ENCODE measurements around the gene DENND5A. TPM values are rescaled to one million over a fixed set of nuclear protein-coding genes. Genes with fewer than 3 reads are reported as not detected.

The DENND5A gene
- total and polyA plus RNA-seq, 2 donors (not counting 1 experiment from before 2014, with no cell fraction given): 125 to 235 TPM

DNA sequence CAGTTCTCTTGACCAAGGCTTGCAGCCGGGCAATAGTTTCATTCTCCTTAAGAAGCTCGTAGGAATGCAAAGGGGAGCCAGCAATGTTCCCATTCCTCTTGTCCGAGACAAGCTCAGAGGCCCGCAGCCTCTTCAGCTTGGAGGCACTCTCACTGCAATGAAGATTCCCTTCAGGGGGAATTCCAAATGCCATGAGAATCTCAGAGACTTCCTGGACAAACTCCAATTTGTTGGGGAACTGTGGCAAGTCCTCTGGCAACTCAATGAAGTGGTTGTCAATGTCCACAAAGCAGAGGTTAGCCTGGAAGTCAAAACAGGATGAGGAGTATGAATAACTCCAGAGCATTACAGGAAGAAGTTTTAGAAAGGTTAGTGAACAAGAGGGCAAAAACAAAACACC is 84.4 kb downstream of the DENND5A start:
- peaks cover 11% of the 10 kb centered on the region for H3K36me3 ChIP-seq (ENCODE audit: control insufficient read depth, insufficient read depth, low read length)
- no peak for TF ChIP-seq EZH2 (IDR thresholded peaks at IDR 0.05; ENCODE audit: low read length, missing control alignments)
- TF ChIP-seq, protein P1, sequence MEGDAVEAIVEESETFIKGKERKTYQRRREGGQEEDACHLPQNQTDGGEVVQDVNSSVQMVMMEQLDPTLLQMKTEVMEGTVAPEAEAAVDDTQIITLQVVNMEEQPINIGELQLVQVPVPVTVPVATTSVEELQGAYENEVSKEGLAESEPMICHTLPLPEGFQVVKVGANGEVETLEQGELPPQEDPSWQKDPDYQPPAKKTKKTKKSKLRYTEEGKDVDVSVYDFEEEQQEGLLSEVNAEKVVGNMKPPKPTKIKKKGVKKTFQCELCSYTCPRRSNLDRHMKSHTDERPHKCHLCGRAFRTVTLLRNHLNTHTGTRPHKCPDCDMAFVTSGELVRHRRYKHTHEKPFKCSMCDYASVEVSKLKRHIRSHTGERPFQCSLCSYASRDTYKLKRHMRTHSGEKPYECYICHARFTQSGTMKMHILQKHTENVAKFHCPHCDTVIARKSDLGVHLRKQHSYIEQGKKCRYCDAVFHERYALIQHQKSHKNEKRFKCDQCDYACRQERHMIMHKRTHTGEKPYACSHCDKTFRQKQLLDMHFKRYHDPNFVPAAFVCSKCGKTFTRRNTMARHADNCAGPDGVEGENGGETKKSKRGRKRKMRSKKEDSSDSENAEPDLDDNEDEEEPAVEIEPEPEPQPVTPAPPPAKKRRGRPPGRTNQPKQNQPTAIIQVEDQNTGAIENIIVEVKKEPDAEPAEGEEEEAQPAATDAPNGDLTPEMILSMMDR (conservative IDR thresholded peaks at IDR 0.05 in 1 of 2, IDR thresholded peaks at IDR 0.05 in 1 of 2; ENCODE audit: low read depth in 1 of 2, low read length in 2 of 2): no peak
- no peaks in the 10 kb centered on the region for H3K4me1 ChIP-seq (ENCODE audit: control insufficient read depth, extremely low read depth, insufficient read depth, low read length)
- H3K9me3 ChIP-seq (ENCODE audit: control insufficient read depth, insufficient read depth, low read depth, low read length): no peaks in the 10 kb centered on the region
- no peak overlapping the region for H3K4me2 ChIP-seq (ENCODE audit: extremely low read depth, insufficient read depth, low read length)
- no peak overlapping the region for H2AFZ ChIP-seq (ENCODE audit: low read length)
- no peaks in the 10 kb centered on the region for H4K20me1 ChIP-seq (ENCODE audit: control insufficient read depth, extremely low read depth, insufficient read depth, low read length)
- H3K4me3 ChIP-seq (replicated peaks in 1 of 4; ENCODE audit: control extremely low read depth in 1 of 4, insufficient read depth in 1 of 4, low read depth in 3 of 4, low read length in 4 of 4): no peak overlapping the region
- DNase-seq (ENCODE audit: low read depth in 2 of 2): peak in 1 of 2 donors; percentile 52
- no peak overlapping the region for H3K9ac ChIP-seq (ENCODE audit: insufficient read depth, low read length)
- H3K27ac ChIP-seq (ENCODE audit: insufficient read depth, low read length): no peak overlapping the region
- H3K27me3 ChIP-seq (ENCODE audit: control insufficient read depth, insufficient read depth, low read length): no peaks in the 10 kb centered on the region
- no peaks in the 10 kb centered on the region for H3K79me2 ChIP-seq (ENCODE audit: control insufficient read depth, insufficient read depth, low read length)

DNA sequence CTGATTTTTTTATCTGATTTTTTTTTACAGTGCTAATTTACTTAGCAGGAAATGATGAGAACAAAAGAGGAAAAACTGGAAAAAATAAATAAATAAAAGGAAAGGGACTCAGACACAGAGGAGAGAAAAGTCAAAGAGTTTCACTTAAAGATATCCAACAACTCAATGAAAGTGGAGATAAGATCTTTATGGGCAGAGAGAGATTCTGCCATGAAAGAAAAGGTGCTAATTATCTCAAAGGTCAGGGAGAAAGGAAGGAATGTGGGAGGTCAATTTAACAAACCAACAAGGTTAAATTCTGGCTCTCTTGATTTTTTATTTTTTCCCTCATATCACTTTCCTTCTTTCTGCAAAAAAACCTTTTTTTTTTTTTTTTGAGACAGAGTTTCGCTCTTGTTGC is 86.0 kb downstream of the DENND5A start:
- Histone ChIP-seq H3K79me2 (ENCODE audit: control insufficient read depth, insufficient read depth, low read length) (no peaks in the 10 kb centered on the region), H3K9ac (ENCODE audit: insufficient read depth, low read length) (no peak overlapping the region), H3K36me3 (ENCODE audit: control insufficient read depth, insufficient read depth, low read length) (peaks cover 10% of the 10 kb centered on the region), H3K4me1 (ENCODE audit: control insufficient read depth, extremely low read depth, insufficient read depth, low read length) (no peaks in the 10 kb centered on the region), H3K27ac (ENCODE audit: insufficient read depth, low read length) (no peak overlapping the region), H3K4me3 (replicated peaks in 1 of 4; ENCODE audit: control extremely low read depth in 1 of 4, insufficient read depth in 1 of 4, low read depth in 3 of 4, low read length in 4 of 4) (no peak overlapping the region), H4K20me1 (ENCODE audit: control insufficient read depth, extremely low read depth, insufficient read depth, low read length) (no peaks in the 10 kb centered on the region), H3K9me3 (ENCODE audit: control insufficient read depth, insufficient read depth, low read depth, low read length) (no peaks in the 10 kb centered on the region), H2AFZ (ENCODE audit: low read length) (no peak overlapping the region), H3K4me2 (ENCODE audit: extremely low read depth, insufficient read depth, low read length) (no peak overlapping the region), H3K27me3 (ENCODE audit: control insufficient read depth, insufficient read depth, low read length) (no peaks in the 10 kb centered on the region)
- TF ChIP-seq, protein P1 (conservative IDR thresholded peaks at IDR 0.05 in 1 of 2, IDR thresholded peaks at IDR 0.05 in 1 of 2; ENCODE audit: low read depth in 1 of 2, low read length in 2 of 2): no peak
- no peak for TF ChIP-seq EZH2 (IDR thresholded peaks at IDR 0.05; ENCODE audit: low read length, missing control alignments)
- no peak for DNase-seq (ENCODE audit: low read depth in 2 of 2)

DNA sequence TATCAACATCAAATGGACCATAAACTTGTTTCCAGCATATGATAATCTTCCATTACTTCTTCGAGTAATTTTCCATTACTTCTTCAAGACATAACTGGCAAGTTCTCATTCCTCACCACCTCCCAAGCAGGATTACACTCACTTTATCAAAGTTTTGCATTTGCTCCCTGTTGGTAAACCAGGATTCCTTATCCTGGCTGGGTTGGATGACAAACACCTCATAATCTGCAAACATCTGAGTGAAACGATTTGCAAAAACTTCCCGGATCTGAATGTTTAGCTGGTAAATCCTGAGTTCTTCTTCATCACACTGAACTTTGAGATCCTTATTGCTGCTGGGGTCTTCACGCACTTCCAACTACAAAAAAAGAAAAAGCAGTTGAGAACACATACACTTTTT is 86.4 kb downstream of the DENND5A start:
- TF ChIP-seq, protein P1 (conservative IDR thresholded peaks at IDR 0.05 in 1 of 2, IDR thresholded peaks at IDR 0.05 in 1 of 2; ENCODE audit: low read depth in 1 of 2, low read length in 2 of 2): no peak
- TF ChIP-seq EZH2 (IDR thresholded peaks at IDR 0.05; ENCODE audit: low read length, missing control alignments): no peak
- H3K9ac ChIP-seq (ENCODE audit: insufficient read depth, low read length): no peak overlapping the region
- H3K4me1 ChIP-seq (ENCODE audit: control insufficient read depth, extremely low read depth, insufficient read depth, low read length): no peaks in the 10 kb centered on the region
- DNase-seq (ENCODE audit: low read depth in 2 of 2): no peak
- H3K27ac ChIP-seq (ENCODE audit: insufficient read depth, low read length): no peak overlapping the region
- no peak overlapping the region for H3K4me2 ChIP-seq (ENCODE audit: extremely low read depth, insufficient read depth, low read length)
- H3K4me3 ChIP-seq (replicated peaks in 1 of 4; ENCODE audit: control extremely low read depth in 1 of 4, insufficient read depth in 1 of 4, low read depth in 3 of 4, low read length in 4 of 4): no peak overlapping the region
- H3K79me2 ChIP-seq (ENCODE audit: control insufficient read depth, insufficient read depth, low read length): no peaks in the 10 kb centered on the region
- H3K9me3 ChIP-seq (ENCODE audit: control insufficient read depth, insufficient read depth, low read depth, low read length): no peaks in the 10 kb centered on the region
- no peaks in the 10 kb centered on the region for H3K27me3 ChIP-seq (ENCODE audit: control insufficient read depth, insufficient read depth, low read length)
- H3K36me3 ChIP-seq (ENCODE audit: control insufficient read depth, insufficient read depth, low read length): peaks cover 10% of the 10 kb centered on the region
- no peak overlapping the region for H2AFZ ChIP-seq (ENCODE audit: low read length)
- H4K20me1 ChIP-seq (ENCODE audit: control insufficient read depth, extremely low read depth, insufficient read depth, low read length): no peaks in the 10 kb centered on the region
